DMS53 treated with DMSO at 0.1 percent for 48 hours (cell line): ENCODE results near the gene ST7L.
A peak's percentile ranks its signal among the peaks of the same experiment; 100 is the strongest.

ENCODE experiments used
- DNase-seq: peaks from one replicate; lab custom pipeline; 2025; ENCODE audit not compliant: unreplicated experiment; lab: John Stamatoyannopoulos, UW

The ST7L gene

GRCh38 chr1:112619518-112620376 lies 806 bp upstream of the ST7L start, which contains the start of gene CAPZA1:
Gene CAPZA1, plus strand, starts transcription at chr1:112619832. Its CDS starts 13 bp downstream, at chr1:112619845.
- DNase-seq, result peak; percentile 93

GRCh38 chr1:112618114-112618720 lies 724 bp downstream of the ST7L start:
- peak; percentile 20 for DNase-seq

DNA sequence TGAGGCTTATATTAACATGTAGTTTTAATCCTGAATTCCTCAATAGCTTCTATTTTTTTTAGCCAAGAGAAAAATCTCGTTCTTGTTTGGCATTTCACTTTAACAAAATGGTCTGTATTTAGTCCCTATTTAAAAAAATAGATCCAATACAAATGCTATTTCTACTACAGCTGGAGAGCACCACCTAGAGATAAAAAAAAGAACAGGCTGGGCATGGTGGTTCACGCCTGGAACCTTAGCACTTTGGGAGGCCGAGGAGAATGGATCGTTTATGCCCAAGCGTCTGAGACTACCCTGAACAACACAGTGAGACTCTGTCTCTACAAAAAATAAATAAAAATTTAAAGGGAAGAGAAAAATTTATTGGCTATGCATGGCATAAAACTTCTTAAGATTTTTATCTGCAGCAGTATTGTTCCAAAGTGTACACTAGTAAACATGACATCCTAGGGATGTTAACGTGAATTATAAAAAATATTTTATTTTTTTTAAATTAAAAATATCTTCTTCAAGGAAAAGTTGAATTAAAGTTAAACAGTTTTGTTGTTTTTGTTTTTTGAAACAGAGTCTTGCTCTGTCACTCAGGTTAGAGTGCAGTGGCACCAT lies 4.4 kb downstream of the ST7L start:
- DNase-seq, result no peak

DNA sequence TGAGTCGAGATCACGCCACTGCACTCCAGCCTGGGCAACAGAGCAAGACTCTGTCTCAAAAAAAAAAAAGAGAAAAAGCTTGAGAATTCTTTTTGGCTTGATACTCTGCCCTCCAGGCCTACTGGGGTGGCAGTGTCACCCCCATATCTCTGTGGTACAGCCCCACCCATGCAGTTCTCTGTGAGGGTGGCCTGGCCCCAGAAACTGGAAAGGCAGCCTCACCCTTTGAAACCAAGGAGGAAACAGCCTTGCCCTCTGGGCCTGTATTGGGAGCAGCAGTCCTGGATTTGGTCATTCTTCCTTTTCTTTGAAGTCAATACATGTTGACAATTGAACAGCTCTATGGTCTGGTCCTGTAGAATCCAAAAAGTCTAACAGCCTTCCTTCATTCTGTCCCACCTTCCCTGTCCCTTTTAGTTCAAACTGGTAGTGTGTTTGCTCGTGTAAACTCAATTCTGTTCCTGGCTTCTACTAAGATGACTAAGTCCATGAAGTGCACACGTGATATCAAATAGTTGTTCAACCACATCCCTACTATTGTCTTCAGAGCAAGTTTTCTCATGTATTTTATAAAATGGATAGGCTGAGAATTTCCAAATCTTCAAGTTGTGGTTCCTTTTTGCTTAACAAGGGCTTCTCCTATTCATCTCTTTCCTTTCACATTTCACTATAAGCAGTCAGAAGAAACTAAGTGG lies 13.2 kb downstream of the ST7L start:
- DNase-seq, result no peak

GRCh38 chr1:112603541-112603940 lies 15.4 kb downstream of the ST7L start:
- no peak for DNase-seq

DNA sequence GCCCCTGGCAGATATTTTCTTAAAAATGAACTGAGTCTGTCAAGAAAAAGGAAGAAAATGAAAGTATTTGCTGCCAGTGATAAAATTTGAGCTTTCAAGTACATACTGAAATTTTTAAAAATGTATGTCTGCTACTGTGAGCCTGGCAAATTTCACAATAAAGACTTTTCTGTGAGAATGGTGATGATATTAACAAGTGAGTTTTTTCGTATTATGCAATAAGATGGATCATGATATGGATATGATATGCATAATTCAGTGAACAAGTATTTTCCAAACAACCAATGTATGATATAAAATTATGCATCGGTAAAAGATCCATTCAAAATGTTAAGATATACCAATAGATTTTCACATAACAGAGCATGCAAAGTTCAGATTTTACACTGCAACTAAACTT lies 15.9 kb downstream of the ST7L start:
- DNase-seq, result no peak

GRCh38 chr1:112599477-112599876 lies 19.5 kb downstream of the ST7L start:
- no peak for DNase-seq

DNA sequence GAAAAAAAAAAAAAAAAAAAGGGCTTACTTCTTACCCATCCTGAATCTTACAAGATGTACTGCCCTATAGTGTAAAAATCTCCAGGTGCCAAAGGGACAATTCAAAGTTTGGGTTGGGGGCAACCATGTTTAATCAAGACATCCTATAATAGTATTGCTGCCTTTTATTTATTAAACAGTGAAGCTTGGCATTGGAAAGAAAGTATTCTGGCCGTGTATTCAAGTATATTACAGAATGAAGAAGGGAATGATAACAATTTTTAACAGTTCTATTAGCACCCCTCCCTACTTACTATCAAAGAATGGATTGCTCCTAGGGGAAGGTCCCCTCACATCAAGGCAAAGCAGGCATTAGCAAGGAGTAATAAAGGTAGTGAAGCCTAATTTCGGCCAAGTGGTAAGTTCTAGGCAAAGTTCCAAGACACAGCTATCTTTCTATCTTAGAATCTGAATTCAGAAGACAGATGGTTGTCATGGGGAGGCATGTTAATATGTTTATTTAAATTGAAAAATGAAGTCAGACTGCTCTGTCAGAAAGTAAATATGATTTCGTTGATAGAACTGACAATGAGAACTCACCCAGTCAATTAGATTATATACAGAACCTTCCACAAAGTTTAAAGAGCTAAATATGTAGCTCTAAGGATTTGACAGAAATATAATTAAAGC lies 24.6 kb downstream of the ST7L start:
- DNase-seq, result no peak

- DNase-seq, result no peak
Observed at GRCh38 chr1:112589766-112590165, 29.2 kb downstream of the ST7L start.

DNA sequence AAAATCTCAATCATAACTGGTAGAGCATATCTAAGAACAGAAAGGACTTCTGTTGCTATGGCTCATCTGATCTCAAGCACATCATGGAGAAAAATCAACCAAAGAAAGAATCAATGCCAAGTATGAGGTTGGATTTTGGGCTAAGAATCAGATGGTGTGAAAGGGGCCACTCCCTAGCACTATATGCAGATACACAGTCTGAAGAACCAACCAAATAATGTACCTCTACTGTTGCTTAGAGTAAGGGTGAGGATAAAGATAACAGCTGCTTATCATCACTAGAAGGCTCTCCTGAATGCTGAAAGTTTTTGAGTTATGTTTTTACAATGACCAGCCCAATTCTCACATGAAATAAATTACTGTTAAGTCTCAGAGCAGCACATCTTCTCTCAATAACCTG lies 35.6 kb downstream of the ST7L start:
- no peak for DNase-seq

- no peak for DNase-seq
Observed at GRCh38 chr1:112581586-112582192, 37.3 kb downstream of the ST7L start.

DNA sequence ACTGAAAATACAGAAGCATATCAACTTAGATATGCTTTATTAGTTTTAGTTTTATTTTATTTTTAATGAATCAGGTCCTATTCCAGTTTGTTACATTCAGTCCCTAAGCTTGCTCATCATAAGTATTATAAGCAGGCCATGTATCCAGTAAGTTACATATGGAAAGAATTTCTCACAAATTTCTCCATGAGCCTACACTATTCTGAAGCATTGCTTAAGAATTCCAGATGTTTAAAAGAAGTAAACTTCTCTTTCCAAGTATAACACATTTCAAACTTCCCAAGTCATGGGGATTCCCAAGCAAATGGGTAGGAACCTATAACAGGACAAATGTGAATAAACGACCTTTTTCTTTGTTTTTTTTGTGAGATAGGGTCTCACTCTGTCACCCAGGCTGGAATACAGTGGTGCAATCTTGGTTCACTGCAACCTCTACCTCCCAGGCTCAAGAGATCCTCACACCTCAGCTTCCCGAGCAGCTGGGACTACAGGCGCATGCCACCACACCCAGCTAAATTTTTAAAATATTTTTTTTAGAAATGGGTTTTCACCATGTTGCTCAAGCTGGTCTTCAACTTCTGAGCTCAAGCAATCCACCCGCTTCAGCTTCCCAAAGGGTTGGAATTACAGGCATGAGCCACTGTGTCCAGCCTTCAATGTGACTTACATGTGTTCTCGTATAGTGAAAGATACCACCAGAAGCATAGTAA lies 39.0 kb downstream of the ST7L start:
- DNase-seq, result no peak

DNA sequence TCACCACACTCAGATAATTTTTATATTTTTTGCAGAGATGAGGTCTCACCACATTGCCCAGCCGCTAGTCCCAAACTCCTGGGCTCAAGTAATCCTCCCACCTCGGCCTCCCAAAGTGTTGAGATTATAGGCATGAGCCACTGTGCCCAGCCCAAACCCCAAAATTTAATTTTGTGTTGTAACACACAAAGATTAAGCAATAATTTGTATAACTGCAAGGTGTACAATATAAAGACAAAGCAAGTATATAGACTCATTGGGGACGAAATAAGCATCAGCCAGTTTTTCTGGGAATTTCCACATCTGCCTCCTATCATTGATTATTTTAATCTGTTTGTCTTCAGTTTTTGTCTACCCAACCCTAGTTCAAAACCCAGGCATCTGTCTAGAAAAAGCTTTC lies 42.7 kb downstream of the ST7L start:
- no peak for DNase-seq

DNA sequence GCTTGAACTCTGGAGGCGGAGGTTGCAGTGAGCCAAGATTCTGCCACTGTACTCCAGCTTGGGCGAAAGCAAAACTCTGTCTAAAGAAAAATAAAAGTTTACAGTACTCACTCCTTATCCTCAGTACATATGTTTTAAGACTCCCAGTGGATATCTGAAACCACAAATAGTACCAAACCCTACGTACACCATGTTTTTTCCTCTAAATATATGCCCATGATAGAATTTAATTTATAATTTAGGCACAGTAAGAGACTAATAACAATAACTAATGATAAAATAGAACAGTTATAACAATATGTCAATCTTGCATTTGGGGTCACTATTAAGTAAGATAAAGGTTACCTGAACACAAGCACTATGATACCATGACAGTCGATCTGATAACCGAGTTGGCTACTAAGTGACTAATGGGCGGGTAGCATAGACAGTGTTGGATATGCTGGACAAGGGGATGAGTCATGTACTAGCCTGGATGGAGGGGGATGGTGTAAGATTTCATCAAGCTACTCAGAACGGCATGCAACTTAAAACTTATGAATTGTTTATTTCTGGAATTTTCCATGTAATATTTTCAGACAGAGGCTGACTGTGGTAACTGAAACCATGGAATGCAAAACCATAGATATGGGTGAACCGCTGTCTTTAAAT lies 43.7 kb downstream of the ST7L start:
- no peak for DNase-seq

DNA sequence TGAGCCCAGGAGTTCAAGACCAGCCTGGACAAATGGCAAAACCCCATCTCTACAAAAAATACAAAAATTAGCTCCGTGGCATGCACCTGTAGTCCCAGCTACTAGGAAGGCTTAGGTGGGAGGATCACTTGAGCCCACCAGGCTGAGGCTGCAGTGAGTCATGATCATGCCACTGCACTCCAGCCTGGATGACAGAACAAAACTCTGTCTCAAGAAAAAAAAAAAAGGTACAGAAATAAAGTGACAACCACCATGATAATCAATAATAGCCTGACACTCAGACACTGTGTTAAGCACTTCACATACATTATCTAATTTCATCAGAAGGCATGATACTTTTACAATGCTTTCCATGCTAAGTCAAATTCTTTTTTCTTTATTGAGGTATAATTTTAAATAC lies 53.1 kb downstream of the ST7L start:
- DNase-seq, result no peak

GRCh38 chr1:112564081-112564480 lies 54.9 kb downstream of the ST7L start:
- no peak for DNase-seq

DNA sequence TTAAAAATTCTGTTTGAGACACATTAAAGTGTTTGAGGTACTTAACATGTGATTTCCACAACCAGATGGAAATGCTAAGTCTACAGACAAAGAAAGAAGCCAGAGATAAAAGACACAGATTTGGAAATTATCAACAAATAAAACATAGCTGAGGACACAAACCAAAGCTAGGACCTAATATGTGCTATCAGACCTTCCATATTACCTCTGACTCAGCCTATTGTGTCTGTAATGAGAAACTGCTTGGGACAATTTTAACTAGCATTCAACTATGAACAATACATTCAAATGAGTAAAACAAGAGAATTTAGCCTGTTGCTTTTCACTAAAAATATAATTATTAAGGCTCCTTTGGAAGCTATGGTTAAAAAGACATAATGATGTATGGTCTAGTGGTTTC lies 55.6 kb downstream of the ST7L start:
- no peak for DNase-seq

DNA sequence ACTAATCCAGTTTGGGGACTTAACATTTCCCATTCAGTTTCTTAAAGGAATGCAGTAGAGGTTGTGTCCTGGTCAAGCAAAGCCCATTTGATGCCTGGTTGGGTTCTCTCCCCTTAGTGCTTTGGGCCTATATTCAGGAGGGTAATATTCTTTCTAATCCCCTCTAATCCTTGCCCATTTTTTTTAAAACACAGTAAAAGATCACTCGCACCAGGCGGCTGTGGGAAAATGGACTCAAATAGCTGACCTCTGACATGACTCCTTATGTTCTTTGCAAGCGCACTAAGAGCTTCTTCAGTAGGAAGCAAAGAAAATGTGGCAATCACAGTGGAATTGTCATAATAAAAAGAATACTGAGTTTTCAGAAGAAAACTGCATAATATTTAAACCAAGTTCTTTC lies 60.3 kb downstream of the ST7L start:
- no peak for DNase-seq

DNA sequence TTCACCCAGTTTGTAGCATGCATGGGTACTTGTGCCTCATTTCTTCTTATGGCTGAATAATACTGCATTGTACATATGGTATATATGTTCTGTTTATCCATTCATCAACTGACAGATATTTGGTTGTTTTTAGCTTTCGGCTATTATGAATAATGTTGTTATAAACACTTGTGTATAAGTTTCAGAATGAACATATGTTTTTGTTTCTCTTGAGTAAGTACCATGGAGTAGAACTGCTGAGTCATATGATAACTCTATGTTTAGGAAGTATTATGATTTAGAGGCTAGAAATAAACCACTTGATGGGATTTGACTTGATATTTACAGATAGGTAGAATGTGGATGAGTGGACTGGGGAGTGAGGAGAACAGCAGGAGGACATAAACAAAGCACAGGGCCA lies 61.6 kb downstream of the ST7L start:
- peak; percentile 17 for DNase-seq
